HFFc6 (cell line): ENCODE measurements around the gene CABLES1. TPM values are rescaled to one million over a fixed set of nuclear protein-coding genes. Genes with fewer than 3 reads are reported as not detected.

Experiments used
- DNase-seq: peaks from one replicate; pipeline ENCODE4 v3.0.0-alpha.2; 2018
- H3K27ac Mint-ChIP-seq: 2 replicates; pipeline ENCODE4 v1.8.0; 2020; ENCODE audit warnings: mild to moderate bottlenecking, mixed read lengths
- H3K27me3 Mint-ChIP-seq: 2 replicates; pipeline ENCODE4 v1.8.0; 2021; ENCODE audit warnings: mild to moderate bottlenecking, moderate library complexity, mixed read lengths; ENCODE audit not compliant: insufficient read depth
- H3K36me3 Mint-ChIP-seq: 2 replicates; pipeline ENCODE4 v1.8.0; 2021; ENCODE audit warnings: low read depth, mixed read lengths
- H3K4me1 Mint-ChIP-seq: 2 replicates; pipeline ENCODE4 v1.8.0; 2020; ENCODE audit warnings: low read depth, mixed read lengths
- H3K4me3 Mint-ChIP-seq: 2 replicates; pipeline ENCODE4 v1.8.0; 2020; ENCODE audit warnings: mild to moderate bottlenecking, moderate library complexity, mixed read lengths
- H3K9me3 Mint-ChIP-seq: 2 replicates; pipeline ENCODE4 v1.8.0; 2020; ENCODE audit warnings: mild to moderate bottlenecking, mixed read lengths
- total RNA-seq, 6 experiments: library from RNA; stranded (reverse); fragmentation: NEBNext Ultra II Directional; extraction: Animal tissue kit (Norgen Biotek cat#: 25700); gene quantifications; 2 replicates in 1 of 6; 3 replicates in 5 of 6; pipeline ENCODE4 v1.2.3, GENCODE V29; 2021
- TF ChIP-seq, protein P1 (sequence below): fragments of 200-600 bp; sonication (generic); IDR thresholded peaks from 2 replicates; pipeline ENCODE4 v1.5.0; 2021; ENCODE audit warnings: antibody characterized with exemption, mild to moderate bottlenecking

The CABLES1 gene
- total RNA-seq, 6 experiments from 2014 or later, result 6.2 to 9.3 (median 8.5) TPM

DNA sequence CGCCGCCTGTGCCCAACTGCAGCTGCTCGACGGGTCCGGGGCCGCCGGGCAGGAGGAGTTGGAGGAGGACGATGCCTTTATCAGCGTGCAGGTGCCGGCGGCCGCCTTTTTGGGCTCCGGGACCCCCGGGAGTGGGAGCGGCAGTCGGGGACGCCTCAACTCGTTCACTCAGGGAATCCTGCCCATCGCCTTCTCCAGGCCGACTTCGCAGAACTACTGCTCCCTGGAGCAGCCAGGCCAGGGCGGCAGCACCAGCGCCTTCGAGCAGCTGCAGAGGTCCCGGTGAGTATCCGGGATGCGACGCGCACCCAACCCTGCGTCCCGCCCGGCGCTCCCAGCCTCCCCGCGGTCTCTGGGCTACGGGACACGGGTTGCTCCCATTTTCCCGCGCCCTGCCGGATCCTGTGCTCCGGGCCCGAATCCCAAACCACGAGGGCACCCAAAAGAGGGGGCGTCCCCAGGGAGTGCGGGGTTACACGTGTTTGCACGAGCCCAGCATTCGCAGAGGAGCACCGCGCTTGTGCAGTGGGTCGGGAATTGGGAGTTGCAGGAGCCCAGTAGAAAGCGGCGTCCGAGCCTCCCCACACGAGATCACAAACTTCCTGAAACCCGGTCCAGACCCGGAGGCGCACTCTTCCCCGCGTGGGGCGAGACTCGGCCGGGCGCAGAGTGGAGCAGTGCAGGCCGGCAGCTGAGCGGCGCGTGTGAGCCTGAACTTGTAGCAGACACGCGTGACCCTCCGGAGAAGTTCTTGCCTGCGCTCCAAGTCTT lies 1.2 kb downstream of the CABLES1 start:
- H3K4me1 Mint-ChIP-seq, result peaks cover 23% of the 10 kb centered on the region
- H3K4me3 Mint-ChIP-seq, result peak overlapping the region; percentile 67
- H3K27ac Mint-ChIP-seq, result no peak overlapping the region
- H3K27me3 Mint-ChIP-seq, result no peaks in the 10 kb centered on the region
- no peaks in the 10 kb centered on the region; the same call in 1 of the 2 replicates for H3K36me3 Mint-ChIP-seq
- TF ChIP-seq, protein P1, sequence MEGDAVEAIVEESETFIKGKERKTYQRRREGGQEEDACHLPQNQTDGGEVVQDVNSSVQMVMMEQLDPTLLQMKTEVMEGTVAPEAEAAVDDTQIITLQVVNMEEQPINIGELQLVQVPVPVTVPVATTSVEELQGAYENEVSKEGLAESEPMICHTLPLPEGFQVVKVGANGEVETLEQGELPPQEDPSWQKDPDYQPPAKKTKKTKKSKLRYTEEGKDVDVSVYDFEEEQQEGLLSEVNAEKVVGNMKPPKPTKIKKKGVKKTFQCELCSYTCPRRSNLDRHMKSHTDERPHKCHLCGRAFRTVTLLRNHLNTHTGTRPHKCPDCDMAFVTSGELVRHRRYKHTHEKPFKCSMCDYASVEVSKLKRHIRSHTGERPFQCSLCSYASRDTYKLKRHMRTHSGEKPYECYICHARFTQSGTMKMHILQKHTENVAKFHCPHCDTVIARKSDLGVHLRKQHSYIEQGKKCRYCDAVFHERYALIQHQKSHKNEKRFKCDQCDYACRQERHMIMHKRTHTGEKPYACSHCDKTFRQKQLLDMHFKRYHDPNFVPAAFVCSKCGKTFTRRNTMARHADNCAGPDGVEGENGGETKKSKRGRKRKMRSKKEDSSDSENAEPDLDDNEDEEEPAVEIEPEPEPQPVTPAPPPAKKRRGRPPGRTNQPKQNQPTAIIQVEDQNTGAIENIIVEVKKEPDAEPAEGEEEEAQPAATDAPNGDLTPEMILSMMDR, result no peak
- H3K9me3 Mint-ChIP-seq, result no peaks in the 10 kb centered on the region
- DNase-seq, result no peak

DNA sequence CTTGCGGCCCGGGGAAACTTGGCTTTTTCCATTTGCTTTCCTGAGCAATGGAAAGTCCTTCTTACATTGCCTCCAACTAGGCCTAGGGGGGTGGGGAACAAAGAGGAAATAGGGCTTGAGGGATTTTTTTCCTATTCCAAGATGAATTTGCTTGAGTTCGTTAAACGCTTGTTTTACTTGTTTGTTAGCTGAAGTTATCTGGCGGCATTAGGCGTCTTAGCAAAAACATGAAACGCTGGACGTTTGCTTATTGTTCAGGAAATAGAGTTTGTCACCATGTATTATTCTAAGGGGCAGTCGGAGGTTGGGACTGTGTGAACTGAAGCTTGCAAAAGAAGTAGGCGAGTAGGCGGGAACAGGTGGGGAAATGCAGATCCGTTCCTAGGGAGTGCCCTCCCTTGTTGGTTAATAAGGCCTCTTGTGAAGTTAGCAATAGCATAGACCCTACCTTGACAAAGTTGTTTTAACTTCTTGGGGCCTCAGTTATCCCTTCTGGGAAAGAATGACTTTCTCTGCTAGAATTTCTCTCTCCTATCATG lies 1.9 kb downstream of the CABLES1 start:
- no peak for DNase-seq
- Mint-ChIP-seq H3K4me3 (peak overlapping the region; percentile 67), H3K36me3 (no peaks in the 10 kb centered on the region; the same call in 1 of the 2 replicates), H3K27ac (no peak overlapping the region), H3K27me3 (no peaks in the 10 kb centered on the region), H3K4me1 (peaks cover 30% of the 10 kb centered on the region), H3K9me3 (no peaks in the 10 kb centered on the region)
- TF ChIP-seq, protein P1, result no peak

DNA sequence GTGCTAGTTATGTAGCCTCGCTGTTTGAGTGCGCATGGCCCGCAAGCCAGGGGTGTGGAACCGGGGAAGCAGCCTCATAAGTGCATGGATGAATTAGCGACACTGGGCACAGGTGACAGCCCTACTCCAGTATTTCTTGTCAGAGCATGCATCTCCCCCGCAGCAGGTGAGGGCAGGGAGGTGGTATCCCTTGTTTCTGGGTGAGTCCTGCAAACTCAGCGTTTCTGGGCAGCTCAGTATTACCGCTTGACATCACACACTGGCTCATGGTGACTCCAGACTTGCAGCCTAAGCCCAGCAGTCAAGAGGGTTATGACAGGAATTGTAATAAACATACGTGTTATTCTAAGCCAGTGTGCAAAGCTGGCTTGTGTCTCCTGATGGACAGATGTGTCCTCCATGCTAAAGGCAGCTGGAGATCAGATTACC lies 2.5 kb downstream of the CABLES1 start:
- no peaks in the 10 kb centered on the region for H3K9me3 Mint-ChIP-seq
- peak overlapping the region; percentile 67; the same call in 1 of the 2 replicates for H3K4me3 Mint-ChIP-seq
- peaks cover 36% of the 10 kb centered on the region for H3K4me1 Mint-ChIP-seq
- DNase-seq, result no peak
- no peaks in the 10 kb centered on the region for H3K27me3 Mint-ChIP-seq
- TF ChIP-seq, protein P1, result no peak
- H3K36me3 Mint-ChIP-seq, result no peaks in the 10 kb centered on the region; the same call in 1 of the 2 replicates
- no peak overlapping the region for H3K27ac Mint-ChIP-seq

DNA sequence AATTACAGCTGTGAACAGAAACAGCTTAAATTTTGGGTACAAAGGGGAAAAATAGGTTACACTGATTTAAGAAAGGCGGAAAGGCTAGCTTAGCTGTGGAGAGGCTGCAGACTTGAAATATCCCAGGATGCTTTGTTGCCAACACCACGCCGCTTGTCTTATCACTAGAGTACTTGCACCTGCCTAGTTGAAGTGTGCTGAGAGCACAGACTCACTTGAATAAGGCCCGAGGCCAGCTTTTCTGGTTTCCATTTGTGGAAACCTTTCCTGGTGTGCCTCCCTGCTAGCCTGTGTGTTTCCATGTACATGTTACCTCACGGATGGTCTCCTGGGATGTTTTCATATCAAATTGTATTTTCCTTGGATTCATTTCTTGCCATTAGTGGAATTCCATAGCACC lies 3.2 kb downstream of the CABLES1 start:
- no peaks in the 10 kb centered on the region for H3K27me3 Mint-ChIP-seq
- TF ChIP-seq, protein P1, result no peak
- H3K36me3 Mint-ChIP-seq, result no peaks in the 10 kb centered on the region; the same call in 1 of the 2 replicates
- no peaks in the 10 kb centered on the region for H3K9me3 Mint-ChIP-seq
- H3K4me1 Mint-ChIP-seq, result peaks cover 43% of the 10 kb centered on the region
- no peak for DNase-seq
- no peak overlapping the region for H3K4me3 Mint-ChIP-seq
- no peak overlapping the region for H3K27ac Mint-ChIP-seq

DNA sequence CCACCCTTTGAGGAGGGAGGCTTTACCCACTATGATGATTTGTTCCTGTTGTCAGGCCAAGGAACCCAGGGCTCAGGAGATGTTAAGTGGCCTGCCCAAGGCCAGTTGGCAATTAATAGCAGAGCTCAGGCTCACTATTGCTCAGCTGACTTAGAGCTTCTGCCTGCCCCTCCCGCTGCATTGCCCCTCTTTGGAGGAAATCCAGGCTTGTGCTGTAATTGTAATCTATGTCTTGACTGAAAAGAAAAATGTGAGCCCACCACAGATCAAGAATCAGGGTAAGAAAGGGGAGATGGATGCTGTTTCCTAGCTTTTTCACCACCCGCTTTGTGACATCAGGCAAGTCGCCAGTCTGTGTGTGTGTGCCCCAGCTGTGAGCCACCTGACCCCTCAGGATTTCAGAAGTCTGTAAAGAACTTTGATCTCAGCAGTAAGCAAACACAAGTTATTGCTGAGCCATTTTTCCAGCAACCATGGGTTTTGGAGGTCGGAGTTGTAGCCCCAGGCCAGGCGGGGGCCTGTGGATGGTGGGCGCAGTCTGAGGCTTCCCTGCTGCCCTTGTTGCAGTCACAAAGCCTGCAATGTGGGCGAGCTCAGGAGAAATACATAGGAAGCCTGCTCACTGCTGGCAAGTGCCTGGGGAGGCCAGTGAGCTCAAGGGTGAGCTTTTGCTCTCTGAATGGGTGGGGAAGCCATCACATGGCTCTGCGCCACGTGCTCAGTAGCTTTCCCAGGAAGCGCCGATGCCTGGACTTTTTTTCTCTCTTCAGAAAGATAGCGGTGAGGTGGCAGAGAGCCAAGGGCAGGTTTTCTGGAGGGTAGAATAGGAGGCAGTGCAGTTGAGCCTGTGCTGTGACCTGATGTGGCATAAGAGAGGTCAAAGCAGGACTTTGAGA lies 6.1 kb downstream of the CABLES1 start:
- H3K4me3 Mint-ChIP-seq, result no peak overlapping the region
- TF ChIP-seq, protein P1, result no peak
- H3K27ac Mint-ChIP-seq, result no peak overlapping the region
- H3K27me3 Mint-ChIP-seq, result no peaks in the 10 kb centered on the region
- H3K4me1 Mint-ChIP-seq, result peaks cover 47% of the 10 kb centered on the region
- H3K9me3 Mint-ChIP-seq, result no peaks in the 10 kb centered on the region
- H3K36me3 Mint-ChIP-seq, result no peaks in the 10 kb centered on the region; the same call in 1 of the 2 replicates
- no peak for DNase-seq
